ENCODE results near the gene GDF2.

Gene GDF2

GRCh38 chr10:47359101-47359500 is 36.8 kb downstream of the GDF2 start:
- DNase-seq (ENCODE audit: extremely low read depth, low read depth), result no peak

GRCh38 chr10:47359626-47360418 is 37.6 kb downstream of the GDF2 start:
- DNase-seq (ENCODE audit: extremely low read depth, low read depth), result no peak
- no peak for TF ChIP-seq CTCF (IDR thresholded peaks at IDR 0.05; ENCODE audit: low read depth, low read length)

More at GRCh38 chr10:47359101-47359500, 36.8 kb downstream of the GDF2 start:
- TF ChIP-seq CTCF (IDR thresholded peaks at IDR 0.05; ENCODE audit: low read depth, low read length), result no peak

- no peak for DNase-seq (ENCODE audit: extremely low read depth, low read depth)
- no peak for TF ChIP-seq CTCF (IDR thresholded peaks at IDR 0.05; ENCODE audit: low read depth, low read length)
These were observed 38.3 kb downstream of the GDF2 start for GRCh38 chr10:47360419-47361040.

GRCh38 chr10:47361293-47361692 is 39.0 kb downstream of the GDF2 start:
- TF ChIP-seq CTCF (IDR thresholded peaks at IDR 0.05; ENCODE audit: low read depth, low read length), result peak; percentile 73
- DNase-seq (ENCODE audit: extremely low read depth, low read depth), result no peak

- TF ChIP-seq CTCF (IDR thresholded peaks at IDR 0.05; ENCODE audit: low read depth, low read length), result no peak
- no peak for DNase-seq (ENCODE audit: extremely low read depth, low read depth)
These were observed 39.9 kb downstream of the GDF2 start for GRCh38 chr10:47362199-47362598.

GRCh38 chr10:47363781-47364180 is 41.5 kb downstream of the GDF2 start:
- no peak for TF ChIP-seq CTCF (IDR thresholded peaks at IDR 0.05; ENCODE audit: low read depth, low read length)
- DNase-seq (ENCODE audit: extremely low read depth, low read depth), result no peak

GRCh38 chr10:47364366-47364765 is 42.1 kb downstream of the GDF2 start:
- DNase-seq (ENCODE audit: extremely low read depth, low read depth), result no peak

More at GRCh38 chr10:47364366-47364765, 42.1 kb downstream of the GDF2 start:
- TF ChIP-seq CTCF (IDR thresholded peaks at IDR 0.05; ENCODE audit: low read depth, low read length), result no peak
